NCI-H69 (cell line): ENCODE measurements around the gene CAMSAP2.
"Not testable (repeated sequence)": the region's sequence is repeated elsewhere in the genome, so short reads cannot be mapped to it uniquely, and the experiment has no call there.

Experiments
- DNase-seq: peaks from one replicate; lab custom pipeline; 2025; lab: John Stamatoyannopoulos, UW

Gene CAMSAP2

DNA sequence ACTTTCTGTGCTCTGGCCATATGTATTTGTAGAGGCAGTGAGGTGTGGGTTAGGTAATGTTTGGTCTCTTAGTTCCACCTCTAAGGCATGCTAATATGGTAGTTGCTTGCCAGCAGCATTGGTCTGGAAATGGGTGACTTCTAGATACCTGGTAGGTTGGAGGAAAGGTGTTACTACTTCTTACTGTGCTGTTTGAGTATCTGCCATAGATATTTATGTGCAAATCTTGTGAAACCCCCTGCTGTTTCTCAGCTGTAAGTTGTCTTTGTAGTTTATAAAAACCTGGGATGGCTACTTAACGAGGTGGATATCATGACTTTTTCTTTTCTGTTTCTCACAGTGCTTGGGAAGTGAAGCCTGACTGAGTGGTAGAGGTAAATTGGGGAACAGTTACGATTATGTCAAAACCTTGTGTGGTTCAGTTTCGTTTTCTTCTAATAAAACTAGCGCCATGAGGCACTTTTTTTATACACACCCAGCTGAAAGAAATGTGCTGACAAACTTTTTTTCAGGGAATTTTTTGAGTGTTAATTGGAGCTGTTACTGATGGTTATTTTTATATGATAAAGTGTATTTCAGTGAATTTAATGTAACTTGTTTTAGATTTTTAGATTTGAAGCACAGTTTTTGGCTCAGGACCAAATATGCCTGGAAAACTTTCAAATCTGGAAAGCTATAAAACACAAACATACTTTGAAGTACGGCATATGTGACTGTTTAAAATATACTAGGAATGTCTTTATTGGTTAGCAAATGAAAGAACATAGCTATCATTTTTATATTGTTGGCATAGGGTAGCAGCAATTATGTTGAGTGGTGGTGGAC is 42.1 kb downstream of the CAMSAP2 start:
- DNase-seq, result no peak

DNA sequence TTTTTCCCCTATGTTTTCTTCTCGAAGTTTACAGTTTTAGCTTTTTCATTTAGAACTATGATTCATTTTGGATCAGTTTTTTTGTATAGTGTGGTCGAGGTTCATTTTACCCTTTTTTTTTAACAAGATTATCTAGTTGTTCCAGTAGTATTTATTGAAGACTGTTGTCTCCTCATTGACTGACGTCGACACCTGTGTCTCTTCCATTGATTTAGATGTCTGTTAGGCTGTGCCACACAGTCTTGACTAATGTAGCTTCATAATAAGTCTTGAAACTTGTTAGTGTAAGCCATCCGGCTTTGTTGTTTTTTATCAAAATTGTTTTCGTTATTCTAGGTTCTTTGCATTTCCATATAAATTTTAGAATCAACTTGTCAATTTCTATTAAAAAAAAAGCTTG is 45.2 kb downstream of the CAMSAP2 start:
- DNase-seq, result no peak

DNA sequence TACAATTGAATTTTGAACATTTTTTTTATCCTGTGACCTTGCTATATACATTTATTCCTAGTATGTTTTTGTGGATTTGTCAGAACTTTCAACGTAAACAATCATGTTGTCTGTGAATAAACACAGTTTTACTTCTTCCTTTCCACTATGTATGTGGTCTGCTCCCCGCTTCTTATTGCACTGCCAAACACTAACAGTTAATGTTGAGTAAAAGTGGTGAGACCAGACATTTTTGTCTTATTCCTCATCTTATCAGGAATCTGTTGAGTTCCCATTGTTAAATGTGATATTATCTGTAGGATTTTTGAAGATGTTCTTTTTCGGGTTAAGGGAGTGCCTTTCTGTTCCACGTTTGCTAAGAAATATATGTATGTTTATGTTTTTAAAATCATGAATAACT is 45.9 kb downstream of the CAMSAP2 start:
- no peak for DNase-seq

DNA sequence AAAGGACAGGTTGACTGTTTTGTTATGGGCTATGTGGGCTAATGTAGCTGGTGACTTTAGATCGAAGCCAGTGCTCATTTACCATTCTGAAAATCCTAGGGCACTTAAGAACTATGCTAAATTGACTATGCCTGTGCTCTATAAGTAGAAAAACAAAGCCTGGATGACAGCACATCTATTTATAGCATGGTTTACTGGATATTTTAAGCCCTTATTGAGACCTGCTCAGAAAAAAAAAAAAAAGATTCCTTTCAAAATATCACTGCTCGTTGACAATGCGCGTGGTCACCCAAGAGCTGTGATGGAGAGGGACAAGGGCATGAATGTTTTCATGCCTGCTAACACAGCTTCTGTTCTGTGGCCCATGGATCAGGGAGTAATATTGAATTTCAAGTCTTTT is 48.1 kb downstream of the CAMSAP2 start:
- DNase-seq, result no peak

DNA sequence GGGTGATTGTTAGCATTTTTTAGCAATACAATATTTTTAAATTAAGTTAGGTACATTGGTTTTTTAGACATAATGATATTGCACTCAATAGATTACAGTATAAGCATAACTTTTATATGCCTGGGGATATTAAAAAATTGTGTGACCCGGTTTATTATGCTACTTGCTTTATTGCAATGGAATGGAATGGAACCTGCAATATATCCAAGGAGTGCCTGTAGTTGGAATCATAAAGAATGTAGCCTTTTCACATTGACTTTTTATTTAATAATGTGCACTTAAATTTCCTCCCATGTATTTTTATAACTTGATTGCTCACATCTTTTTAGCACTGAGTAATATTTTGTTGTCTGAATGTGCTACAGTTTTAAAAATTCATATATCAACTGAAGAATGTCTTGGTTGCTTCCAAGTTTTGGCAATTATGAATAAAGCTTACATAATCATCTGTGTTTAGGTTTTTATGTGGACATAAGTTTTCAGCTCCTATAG is 49.2 kb downstream of the CAMSAP2 start:
- no peak for DNase-seq

DNA sequence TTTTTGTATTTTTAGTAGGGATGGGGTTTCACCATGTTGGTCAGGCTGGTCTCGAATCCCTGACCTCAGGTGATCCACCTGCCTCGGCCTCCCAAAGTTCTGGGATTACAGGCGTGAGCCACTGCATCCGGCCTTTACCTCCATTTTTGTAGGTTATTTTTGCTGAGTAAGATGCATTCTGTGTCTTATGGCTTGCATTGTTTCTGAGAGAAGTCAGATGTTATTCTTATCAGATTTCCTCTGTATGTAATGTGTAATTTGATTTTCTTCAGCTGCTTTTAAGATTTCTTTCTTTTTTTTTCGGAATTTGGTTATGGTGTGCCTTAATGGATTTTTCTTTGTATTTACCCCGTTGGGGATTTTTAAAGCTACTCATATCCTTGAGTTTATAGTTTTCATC is 52.3 kb downstream of the CAMSAP2 start:
- not testable (repeated sequence) for DNase-seq

DNA sequence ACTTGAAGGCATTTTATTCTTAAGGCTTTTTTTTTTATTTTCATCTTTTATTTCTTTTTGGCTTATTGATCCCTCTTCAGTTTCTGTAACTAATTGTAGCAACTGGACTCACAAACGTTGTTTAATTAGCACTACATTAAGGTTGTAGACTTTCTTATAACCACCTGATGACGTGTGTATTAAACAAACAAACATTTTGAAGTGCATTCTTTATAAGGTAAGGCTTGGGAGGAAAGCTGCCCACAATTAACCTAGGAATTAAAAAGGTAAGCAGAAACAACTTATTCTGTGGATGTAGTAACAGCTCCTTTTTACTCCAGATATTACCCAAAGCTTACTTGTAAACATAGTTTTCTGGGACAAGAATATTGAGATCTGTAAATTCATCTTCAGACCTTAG is 55.0 kb downstream of the CAMSAP2 start:
- DNase-seq, result no peak

DNA sequence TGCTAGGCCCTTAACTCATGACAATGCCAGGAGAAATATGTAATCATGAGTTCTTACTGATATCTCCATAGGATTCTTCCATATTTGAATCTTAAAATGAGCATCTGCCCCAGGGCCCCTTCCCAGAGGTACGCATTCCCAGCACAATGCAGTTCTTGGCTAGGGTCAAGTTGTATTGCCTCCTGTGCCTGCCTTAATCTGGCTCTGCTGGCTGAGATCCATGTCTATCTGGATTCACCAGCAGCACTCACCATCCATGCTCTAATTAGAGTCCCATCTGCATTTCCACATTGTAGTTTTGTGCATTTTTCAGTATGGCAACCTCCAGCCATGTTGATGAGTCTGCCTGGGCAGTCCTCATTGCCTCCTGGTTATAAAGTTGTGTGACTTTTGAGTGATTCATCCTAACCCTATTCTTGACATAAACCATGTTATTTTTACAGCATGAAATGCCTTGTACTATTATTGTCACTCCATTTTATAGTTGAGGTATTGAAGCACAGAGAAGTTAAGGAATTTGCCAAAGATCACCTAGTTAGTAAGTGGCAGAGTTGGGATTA is 55.9 kb downstream of the CAMSAP2 start:
- no peak for DNase-seq

DNA sequence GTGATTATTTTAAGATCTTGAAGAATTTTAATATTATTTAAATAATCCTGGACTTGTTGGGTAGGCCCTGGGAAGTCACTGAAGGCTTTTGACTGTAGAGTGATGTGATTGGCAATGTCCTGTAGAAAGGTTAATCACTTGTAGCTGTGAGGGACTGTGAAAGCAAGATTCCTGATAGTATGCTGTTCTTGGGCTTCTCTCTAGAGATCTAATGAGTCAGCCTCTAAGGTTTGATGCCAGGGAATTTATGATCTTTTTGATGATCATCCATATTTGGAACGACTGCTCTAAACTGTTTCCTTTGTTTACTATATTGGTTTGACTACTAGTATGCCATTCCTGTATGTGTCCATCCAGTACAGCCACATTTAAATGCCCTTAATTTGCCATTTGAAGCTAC is 56.5 kb downstream of the CAMSAP2 start:
- no peak for DNase-seq

DNA sequence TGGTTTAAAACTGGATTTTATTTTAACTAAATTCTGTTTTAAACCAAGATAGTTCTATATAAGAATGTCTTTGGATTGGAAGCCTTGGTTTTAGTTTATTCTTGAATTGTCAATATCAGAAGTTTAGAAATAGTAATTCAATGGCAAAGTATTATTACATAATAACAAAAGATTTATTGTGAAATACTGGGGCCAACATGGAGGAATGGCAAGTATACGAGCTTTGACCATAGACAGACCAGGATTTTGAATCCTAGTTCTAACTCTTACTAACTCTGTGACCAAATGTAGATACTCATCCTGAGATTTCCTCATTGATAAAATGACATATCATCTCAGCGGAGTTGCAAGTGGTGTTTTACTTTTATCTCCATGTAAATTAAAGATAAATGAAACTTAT is 63.3 kb downstream of the CAMSAP2 start:
- DNase-seq, result no peak

DNA sequence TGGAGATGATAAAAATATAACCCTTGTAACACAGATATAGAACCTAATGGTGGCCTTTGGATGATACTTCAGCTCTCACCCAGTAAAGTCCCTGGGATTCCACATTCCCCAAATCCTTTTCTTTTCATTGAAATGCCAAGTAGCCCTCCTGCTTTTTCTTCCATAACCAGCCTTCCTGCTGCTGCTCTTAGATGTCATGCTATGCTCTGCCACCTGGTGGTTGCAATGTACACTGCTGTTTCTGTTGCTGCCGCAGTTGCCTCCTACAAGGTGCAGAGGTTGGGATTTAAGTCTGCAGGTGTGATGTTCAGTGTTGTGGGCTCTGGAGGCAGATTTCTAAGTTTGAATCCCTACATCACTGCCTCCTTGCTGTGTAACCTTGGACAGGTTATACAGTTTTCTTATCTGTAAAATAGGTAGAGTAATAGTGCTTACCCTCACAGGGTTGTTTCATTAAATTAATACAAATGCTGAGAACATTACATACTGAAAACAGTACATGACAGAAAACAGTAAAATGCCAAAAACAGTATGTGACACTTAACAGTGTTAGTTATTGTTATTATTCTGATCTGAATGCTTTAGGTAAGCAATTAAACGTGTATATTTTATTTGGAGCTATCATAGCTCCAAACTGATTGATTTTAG is 64.3 kb downstream of the CAMSAP2 start:
- DNase-seq, result peak; percentile 89

DNA sequence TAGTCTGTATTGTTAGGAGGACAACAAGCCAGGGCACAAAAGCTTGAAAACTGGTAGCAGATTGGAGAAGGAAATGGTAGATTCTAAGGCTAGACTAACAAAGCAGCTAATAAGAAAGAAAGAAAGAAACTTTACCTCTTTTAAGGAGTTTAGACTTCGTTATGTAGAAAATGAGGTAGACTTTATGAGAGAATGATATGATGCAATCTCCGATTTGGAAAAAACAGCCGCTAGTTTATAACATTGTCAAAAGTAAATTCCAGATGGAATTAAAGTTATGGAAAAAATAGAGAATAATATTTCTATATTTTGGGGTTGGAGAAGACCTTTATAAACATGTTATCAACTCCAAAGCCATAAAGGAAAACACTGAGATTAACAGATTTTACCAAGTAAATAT is 67.0 kb downstream of the CAMSAP2 start:
- DNase-seq, result no peak

DNA sequence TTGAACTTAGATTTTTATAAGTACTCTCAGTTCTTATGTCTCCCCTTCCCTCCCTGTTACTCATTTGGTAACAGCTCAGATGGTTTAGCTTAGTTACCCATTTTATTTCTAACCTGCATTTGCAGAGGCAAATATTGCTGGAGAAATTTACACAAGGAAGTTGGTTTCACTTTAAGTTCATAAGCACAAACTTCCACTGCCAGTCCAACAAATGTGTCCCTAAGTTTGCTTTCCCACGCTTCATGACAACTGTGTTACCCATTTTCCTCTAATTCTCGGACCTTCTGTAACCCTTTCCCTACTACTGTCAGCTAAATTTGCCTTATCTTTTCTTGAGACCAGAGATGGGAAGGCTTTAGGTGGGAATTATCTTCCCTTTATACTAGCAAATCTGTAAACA is 70.2 kb downstream of the CAMSAP2 start:
- no peak for DNase-seq

DNA sequence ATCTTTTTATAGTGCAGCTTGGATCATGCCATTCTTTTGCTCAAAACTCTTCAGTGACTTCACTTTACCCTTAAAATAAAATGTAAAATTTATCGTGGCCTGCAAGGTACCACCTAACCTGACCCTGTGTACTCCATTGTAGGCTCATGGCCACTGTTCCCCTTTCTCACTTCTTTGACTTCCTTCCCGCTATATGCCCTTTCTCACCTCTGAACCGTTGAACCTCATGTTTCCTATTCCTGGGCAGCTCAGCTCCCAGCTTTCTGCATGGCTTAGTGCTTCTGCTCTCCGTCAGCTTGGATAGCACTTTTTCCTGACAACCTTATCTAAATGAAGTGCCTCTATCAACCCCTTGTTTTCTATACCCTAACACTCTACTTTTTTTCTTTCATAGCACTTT is 73.0 kb downstream of the CAMSAP2 start:
- no peak for DNase-seq

DNA sequence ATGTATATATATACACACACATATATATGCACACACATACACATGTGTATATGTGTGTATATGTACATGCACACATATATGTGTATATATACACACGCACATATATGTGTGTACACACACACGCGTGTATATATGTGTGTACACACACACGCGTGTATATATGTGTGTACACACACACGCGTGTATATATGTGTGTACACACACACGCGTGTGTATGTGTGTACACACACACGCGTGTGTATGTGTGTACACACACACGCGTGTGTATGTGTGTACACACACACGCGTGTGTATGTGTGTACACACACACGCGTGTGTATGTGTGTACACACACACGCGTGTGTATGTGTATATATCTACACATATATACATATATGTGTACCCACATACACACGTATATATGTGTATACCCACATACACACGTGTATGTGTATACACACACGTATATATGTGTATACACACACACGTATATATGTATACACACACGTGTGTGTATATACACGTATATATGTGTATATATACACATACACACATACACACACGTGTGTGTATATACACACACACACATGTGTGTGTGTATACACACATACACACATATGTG is 78.0 kb downstream of the CAMSAP2 start:
- DNase-seq, result not testable (repeated sequence)

DNA sequence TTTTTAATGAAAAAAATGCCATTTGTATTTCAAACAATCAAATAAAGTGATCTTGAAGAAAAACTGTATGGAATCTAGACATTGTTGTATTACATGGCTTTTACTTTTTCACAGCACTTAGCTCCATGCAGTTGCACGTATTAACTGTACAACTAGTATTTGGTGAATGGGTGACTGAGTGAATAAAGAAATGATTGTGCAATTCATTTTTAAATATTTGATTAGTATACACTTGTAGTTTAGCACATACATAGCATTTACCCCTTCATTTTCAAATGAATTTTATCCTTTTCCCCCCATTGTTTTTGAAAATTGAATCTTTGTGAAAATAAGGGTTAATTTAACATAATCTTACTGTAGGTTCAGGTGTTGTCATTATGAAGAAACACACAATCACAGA is 79.6 kb downstream of the CAMSAP2 start:
- no peak for DNase-seq

DNA sequence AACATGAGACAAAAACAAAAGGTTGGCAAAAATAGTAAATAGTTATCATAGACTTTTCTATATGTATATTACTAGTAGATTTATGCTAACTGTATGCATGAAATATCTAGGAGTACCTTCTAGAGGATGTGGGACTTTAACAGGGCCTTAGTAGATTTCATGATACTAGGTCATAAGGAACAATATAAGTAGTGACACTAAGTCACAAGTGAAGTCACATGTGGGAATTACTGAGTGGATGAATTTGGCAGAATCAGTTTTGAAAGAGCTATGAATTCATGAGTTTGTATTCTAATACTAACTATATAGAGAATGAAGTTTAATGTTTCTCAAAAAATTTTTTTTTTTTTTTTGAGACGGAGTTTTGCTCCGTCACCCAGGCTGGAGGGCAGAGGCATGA is 81.0 kb downstream of the CAMSAP2 start:
- DNase-seq, result no peak

DNA sequence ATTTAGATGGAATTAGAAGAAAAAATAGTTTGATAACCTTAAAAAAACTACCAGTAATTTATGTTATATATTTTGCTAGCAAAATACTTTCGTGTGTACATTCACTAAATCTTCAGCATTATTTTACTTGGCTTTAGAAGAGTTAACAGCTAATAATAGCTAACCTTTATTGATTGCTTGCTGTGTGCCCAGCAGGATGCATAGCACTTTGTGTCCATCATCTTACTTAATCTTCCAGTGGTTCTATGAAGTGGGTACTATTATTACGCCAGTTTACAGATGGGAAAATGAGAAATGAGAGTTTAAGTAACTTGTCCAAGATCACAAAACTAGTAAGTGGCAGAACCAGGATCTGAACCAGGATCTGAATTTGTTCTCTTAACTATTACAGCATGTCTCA is 92.4 kb downstream of the CAMSAP2 start:
- peak; percentile 25 for DNase-seq

DNA sequence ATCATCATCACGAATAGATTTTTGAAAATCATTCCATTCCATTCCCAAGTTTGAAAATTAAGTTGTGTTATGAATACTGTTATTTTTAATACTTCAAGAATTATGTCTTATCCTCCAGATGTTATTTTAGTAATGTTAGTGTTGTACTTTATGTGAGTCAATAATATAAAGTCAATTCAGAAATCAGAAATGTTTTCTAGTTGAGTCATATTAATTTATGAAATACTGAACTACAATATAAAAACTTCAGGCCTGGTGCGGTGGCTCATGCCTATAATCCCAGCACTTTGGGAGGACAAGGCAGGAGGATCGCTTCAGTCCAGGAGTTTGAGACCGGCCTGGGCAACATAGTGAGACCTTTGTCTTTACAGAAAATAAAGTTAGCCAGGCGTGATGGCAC is 95.7 kb downstream of the CAMSAP2 start:
- DNase-seq, result no peak

DNA sequence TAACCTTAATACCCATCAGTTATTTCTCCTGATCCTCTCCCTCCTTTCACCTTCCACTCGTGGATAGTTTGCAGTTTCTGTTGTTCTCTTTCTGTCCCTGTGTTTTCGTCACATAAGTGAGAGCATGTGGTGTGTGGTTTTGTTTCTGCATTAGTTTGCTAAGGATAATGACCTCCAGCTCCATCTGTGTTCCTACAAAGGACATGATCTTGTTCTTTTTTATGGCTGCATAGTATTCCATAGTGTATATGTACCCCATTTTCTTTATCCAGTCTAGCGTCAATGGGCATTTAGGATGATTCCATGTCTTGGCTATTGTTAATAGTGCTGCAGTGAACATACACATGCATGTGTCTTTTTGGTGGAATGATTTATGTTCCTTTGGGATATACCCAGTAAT is 97.5 kb downstream of the CAMSAP2 start:
- DNase-seq, result no peak

DNA sequence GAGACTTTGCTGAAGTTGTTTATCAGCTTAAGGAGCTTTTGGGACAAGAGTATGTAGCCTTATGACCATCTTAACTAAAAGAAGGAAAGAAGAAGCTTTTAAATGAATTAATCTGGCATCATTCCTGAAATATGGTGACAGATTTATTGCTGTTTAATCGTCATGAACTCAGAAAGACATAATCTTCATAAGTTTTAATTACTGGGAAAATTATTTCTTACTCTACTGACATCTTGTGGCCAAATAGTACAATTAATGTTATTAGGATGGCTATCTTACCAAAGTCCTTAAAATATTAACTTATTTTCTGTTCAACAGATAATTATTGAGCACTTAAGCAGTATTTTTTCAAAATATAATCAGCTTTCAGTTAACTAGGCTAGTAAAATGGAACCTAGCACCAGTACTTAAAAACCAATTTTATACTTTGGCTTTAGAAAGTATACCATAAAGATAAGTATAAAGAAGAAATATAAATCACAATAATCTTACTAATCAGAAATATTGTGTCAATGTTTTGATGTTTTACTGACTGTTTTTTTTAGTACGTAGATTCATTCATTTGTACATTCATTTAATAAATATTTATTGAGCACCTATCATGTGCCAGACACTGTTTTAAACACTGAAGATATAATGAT is 99.4 kb downstream of the CAMSAP2 start:
- DNase-seq, result peak; percentile 16

DNA sequence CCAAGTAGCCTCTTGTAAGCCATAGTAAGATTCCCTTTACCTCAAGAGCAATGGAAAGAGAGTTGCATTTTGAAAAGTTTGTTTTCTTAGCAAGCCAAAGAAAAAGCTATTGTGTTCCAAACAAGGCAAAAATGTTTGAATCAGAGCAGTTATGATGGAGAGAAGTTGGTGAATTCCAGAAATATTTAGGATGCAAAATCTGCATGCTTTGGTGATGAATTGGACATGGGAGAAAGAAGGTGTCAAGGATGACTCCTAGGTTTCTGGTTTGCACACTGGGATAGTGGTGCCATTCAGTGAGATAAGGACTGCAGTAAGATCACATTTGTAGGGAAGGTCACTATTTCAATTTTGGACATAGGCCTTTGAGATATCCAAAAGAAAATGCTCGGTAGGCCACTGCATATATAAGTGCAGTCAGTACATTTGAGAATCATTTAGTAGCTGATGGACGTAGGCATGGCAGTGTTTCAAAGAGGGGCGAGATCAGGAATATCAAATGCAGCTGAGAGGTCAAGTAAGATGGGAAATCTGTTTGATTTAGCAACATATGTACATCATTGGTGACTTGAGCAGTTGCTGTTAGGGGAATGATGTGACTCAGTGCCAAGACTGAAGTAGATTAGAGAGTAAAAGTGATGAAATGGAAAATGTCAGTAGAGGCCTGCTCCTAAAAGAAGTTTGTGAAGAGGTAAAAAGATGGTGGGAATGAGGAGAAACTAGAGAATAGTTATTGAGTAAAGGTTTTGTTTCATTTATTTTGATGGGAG is 100.2 kb downstream of the CAMSAP2 start:
- DNase-seq, result no peak
